ENCODE data around the gene PRUNE2.
"Not testable (repeated sequence)": the region's sequence is repeated elsewhere in the genome, so short reads cannot be mapped to it uniquely, and the experiment has no call there.

Gene PRUNE2

DNA sequence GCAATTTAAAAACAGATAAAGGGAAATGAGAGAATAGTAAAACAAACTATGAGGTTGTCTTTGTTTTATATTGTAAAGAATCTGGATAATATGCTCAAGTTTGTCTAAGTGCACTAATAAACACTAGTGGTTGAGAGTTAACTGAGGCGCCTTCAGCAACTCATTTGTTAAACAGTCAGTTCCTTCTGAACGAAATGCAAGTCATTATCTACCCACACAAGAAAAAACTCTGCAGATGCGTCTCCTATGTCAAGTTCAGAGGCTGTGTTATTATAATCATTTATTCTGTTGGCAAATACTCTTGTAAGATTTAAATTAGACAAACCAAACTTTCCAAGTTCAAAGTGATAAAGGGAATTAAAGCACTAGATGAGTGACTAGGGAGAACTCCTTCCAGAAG lies 162.0 kb downstream of the PRUNE2 start:
- in situ Hi-C loops (cut with MboI; ENCODE audit: low sequenced_read_pairs), result no loop called here

DNA sequence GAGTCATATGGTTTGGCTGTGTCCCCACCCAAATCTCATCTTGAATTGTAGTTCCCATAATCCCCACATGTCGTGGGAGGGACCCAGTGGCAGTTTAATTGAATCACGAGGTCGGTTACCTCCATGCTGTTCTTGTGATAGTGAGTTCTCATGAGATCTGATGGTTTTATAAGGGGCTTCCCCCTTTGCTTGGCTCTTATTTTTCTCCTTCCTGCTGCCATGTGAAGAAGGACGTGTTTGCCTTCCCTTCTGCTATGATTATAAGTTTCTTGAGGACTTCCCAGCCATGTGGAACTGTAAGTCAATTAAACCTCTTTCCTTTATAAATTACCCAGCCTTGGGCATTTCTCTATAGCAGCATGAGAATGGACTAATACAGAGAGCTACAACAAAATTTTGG lies 163.0 kb downstream of the PRUNE2 start:
- in situ Hi-C loops (cut with MboI; ENCODE audit: low sequenced_read_pairs), result not testable (repeated sequence)

DNA sequence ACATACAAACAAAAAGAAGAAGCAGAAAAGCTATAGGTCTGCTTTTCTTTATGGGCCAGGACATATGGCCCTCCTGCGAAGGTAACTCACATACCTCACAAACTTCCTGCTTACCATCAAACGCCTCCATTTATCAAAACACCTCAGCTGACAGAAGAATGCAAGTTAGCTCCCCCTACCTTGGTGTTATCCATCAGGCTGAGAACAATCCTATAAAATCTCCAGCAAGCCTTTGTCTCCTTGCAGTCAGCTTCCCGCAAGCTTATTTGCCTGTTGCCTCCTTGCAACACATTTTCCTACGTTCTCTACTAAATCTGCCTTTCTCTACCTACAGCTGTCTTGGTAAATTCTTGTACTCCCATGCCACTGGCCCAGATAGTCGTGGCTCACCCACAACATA lies 164.4 kb downstream of the PRUNE2 start:
- in situ Hi-C loops (cut with MboI; ENCODE audit: low sequenced_read_pairs), result no loop called here

DNA sequence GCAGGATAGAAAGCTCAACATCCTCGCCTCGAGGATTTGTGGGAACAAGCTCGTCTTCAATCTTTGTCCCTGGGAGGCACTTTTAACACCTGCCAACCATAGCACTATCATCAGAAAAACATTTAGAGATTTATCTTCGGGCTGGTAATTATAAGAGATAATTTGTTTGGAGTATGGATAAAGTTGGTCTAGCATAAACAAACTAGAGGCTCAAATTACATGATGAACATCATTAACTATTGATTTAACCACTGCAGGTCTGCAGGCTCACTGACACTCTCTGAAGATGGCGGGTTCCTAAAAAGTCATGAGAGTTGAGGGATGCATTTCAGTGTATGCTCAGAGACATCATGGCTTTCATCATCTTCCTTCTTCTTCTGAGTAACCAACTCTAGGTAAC lies 167.5 kb downstream of the PRUNE2 start:
- in situ Hi-C loops (cut with MboI; ENCODE audit: low sequenced_read_pairs), result no loop called here

DNA sequence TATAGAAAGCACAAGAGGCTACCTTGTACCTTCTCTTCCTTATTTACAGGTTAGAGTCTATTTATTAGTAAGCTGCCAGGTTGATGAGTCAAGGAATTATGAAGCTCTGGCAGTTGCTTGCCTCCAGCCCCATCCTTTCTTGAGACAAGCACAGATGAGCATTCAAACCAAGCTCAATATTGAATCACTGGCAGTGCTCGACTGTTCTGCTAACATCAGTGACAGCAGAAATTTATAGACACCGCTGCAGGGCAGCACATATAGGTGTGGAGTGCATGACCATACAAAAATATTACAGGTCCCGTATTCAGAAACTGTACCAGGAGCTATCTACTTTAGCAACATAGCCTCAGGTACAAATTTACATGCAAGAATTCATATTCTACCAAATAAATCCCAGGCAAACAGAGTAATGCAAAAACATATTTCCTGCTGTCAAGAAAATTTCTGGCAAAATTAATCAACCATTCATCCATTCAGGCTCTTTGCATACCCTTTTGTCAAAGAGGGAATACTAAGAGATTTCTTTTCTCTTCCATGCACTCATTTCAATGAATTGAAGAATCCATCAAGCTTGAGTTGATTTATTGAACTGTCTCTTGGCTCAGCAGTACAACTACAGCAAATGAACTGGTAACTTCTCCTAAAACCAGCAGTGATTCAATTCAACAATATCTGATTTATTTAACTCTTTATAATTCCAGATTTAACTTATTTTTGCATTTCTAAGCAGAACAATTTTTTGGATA lies 168.6 kb downstream of the PRUNE2 start:
- in situ Hi-C loops (cut with MboI; ENCODE audit: low sequenced_read_pairs), result no loop called here

DNA sequence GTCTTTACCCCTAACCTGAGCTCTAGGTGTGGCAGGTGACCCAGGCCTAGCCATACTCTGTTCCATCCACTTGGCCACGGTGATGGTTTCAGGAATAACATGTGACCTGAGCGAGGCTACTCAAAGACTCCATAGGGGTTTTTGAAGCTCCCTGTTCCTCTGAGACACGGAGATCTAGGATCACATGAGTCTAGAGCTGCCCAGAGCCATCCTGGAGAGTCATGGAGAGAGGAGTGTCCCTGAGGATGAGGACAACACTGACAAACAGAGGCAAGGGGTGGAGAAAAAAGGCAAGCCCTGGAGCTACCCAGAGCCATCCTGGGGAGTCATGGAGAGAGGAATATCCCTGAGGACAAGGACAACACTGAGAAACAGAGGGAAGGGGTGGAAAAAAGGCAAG lies 171.2 kb downstream of the PRUNE2 start:
- in situ Hi-C loops (cut with MboI; ENCODE audit: low sequenced_read_pairs), result no loop called here

DNA sequence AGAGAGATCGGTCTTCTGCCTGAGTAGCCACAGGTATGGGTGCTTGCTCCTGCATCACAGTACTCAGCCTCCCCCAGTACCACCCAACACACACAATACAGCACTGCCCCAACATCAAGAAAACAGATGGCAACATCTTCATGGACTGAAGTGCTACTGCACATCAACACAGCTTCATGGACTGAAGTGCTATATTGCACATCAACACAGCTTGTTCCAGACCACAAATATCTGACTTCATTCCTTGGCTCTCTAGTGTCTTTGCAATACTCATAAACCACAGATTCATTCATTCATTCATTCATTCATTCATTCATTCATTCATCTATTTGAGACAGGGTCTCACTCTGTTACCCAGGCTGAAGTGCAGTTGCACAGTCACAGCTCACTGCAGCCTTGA lies 172.8 kb downstream of the PRUNE2 start:
- in situ Hi-C loops (cut with MboI; ENCODE audit: low sequenced_read_pairs), result no loop called here

DNA sequence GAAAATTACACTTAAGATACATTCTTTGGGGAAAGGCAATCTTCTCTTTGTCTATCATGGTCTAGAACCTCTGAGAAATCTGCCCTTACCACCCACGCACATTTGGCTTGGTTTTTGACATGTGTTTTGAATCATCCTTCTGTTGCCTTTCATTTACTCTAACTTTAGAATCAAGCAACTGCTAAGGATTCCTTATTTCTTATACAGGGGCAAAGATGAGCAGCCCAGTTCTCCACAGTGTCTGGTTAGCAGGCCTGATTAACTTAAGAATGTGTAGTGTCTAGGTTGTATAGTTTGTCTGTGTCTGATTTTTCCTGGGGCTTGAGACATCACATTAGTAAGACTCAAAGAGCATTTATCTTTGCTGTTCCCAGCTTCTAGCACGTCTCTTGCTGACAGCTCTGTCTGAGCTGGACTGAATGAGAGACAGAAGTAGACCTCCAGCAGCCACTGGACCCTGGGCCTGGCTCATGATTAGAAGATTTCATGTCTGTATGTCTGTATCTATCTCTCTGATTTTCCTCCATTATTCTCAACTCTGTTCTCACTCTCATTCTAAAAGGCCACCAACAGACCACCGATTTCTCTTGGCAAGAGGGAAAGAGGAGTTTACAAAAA lies 173.5 kb downstream of the PRUNE2 start:
- in situ Hi-C loops (cut with MboI; ENCODE audit: low sequenced_read_pairs), result no loop called here

DNA sequence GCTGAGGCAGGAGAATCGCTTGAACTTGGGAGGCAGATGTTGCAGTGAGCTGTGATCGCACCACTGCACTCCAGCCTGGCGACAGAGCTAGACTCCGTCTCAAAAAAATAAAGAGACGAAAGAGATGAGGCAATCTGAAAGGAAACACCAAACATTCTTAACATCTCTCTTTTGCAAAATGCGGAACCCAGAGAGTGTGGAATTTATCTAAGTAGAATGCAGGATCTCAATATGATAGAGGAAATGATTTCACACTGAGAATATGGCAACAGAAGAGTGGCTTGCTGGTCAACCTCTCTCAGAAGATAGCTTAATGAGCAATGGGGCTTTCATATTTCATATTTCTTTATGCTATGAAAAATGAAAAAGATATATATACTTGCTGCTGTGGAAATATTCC lies 175.1 kb downstream of the PRUNE2 start:
- in situ Hi-C loops (cut with MboI; ENCODE audit: low sequenced_read_pairs), result no loop called here

DNA sequence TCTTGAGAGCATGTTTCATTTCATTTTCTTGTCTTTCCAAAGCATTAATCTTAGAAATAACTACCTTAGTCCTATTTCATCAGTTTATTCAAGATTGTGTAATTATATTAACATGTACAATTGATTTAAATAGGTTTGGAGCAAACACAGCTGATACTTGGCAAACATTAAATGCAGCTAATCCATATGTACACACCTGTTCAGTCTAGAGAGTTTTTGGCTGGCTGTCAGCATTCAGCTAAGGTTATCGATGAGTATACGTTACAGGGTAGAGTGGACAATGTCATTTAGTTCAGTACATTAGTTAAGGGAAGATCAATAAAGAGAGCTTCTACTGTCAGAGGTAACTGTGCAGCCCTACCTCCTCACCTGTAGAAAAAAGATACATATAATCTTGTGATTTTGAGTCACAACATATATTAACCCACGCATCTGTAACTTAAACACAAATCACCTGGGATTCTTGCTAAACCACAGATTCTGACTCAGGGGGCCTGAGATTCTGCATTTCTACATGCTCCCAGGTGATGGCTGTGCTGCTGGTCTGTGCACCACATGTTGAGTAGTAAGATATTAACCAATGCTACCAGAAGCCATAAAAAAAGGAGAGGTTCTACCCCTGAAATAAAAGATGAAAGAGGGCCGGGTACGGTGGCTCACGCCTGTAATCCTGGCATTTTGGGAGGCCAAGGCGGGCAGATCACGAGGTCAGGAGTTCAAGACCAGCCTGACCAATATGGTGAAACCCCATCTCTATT lies 175.8 kb downstream of the PRUNE2 start:
- in situ Hi-C loops (cut with MboI; ENCODE audit: low sequenced_read_pairs), result no loop called here

DNA sequence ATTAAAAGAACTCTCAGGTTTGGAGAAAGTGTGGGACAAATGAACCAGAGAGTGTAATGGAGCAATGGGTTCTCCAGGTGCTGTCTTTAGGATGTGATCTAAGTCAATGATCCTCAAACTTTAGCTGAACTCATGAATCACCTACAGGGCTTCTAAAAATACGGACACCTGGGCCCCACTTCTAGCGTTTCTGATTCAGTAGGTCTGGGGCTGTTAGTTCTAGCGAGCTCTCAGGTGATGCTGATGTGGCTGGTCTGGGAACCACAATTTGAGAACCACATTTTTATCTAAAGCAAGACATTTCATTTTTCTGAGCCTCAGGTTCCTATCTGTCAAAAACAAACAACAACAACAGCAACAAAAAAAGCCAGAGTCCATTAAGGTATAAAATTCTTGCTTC lies 176.8 kb downstream of the PRUNE2 start:
- in situ Hi-C loops (cut with MboI; ENCODE audit: low sequenced_read_pairs), result no loop called here

DNA sequence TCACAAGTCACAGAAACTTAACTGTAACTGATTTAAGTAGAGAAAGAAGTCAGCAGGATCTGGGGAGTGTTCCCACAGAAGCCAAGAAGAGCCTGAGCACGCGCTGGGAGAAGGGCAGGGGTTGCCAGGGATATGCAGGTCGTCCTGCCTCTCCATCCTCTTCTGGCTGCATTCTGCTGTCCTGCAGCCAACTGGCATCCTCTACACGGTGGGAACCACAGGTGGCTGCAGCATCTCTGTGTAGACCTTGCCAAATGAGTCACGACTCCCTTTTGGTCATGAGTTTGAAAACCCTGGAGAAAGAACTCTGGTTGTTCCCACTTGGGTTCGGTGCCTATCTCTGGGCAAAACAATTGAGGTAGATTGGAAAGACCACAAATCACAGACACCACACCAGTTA lies 180.0 kb downstream of the PRUNE2 start:
- in situ Hi-C loops (cut with MboI; ENCODE audit: low sequenced_read_pairs), result no loop called here

DNA sequence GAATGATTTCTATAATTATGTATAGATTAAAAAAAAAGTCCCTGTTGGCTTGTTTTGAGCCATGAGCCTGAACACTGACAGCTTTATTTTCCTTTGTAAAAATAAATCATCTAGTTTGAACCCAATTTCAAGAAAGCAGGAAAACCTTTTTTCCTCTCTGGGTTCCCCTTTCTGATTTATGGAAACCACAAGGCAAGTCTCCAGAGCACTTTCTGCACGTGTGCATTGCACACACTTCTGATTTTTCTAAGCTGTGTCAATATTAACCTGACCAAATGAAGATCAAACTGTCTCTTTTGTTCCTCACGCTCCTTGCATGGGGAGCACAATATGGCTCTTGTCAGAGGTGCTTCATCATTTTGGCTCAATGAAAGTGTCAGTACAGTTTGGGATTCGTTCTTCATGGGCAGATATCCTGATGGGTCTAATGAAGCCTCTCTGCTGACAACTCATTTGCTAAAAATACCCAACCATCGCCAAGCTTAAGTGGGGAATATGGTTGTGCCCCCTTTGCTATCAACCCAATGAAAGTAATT lies 180.8 kb downstream of the PRUNE2 start:
- in situ Hi-C loops (cut with MboI; ENCODE audit: low sequenced_read_pairs), result no loop called here

DNA sequence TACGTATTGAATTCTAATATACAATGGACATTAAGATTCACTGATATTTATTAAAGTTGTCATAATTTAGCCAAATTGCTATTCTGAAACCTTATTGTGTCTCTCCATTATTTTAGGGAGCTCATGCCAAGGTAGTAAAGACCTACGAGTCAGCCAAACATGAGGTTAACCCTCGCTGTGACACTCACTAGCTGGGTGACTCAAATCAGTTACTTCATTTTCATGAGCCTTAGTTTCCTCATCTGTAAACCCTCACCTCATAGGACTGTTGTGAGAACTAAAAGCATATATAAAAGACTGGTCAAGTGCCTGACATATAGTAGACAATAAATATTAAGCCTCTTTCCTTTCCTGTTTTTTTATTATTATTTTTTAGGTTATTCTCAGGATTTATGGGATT lies 185.7 kb downstream of the PRUNE2 start:
- in situ Hi-C loops (cut with MboI; ENCODE audit: low sequenced_read_pairs), result loop anchor here (25.0 kb wide), 1 partner anchor 1533 kb away; no protein-coding TSS in a partner anchor

DNA sequence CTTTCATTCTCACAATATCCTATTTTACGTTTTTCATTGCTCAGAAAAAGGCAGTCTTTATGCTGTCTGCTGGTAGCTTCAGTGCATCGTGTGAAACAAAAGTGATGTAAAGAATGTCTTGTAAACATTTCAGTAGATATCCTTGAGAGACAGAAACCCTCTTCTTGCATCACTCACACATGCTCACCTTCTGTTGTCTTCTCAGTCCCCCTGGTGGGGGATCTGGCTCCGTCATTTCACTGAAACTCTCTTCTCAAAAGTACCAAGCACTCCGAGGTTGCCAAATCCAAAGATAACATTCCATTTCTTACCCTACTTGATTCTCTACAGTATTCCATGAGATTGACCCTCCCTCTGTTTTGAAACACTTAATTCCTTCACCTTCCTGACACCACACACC lies 187.7 kb downstream of the PRUNE2 start:
- in situ Hi-C loops (cut with MboI; ENCODE audit: low sequenced_read_pairs), result loop anchor here (25.0 kb wide), 1 partner anchor 1531 kb away; no protein-coding TSS in a partner anchor

DNA sequence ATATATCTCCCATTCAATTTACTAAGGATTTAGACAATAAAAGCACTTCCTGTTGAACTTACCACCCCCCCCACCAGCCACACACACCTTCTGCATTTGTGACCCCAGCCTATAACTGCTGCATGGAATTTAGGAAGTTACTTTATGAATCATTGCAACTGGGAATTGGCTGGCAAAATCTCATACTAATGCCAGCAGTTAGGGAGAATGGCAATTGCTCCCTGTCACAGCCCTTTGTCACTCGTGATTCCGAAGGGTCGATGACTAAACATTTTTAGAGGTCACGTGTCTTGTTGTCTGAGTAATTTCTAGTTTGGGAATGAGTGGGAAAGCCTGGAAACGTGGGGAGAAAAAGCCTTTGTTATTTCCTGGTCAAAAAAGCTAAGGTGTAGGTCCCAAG lies 188.3 kb downstream of the PRUNE2 start:
- in situ Hi-C loops (cut with MboI; ENCODE audit: low sequenced_read_pairs), result loop anchor here (25.0 kb wide), 1 partner anchor 1530 kb away; no protein-coding TSS in a partner anchor

DNA sequence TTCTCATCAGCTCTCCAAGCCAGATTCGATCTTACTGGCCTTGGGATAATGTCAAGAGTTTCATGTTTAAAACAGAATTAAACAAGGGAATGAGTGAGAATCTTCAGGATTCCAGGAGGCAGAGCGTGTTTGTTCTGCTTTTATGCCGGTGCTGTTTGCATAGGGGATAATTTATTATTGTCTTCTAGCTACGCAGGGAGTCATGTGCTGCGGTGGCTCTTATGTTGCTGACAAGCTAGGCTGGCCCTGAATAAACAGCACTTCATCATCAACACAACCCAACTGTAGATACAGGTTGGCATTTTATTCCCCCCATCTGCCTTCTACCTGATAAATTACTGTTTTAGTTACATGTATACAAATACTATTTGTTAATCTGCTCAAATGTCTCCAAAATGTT lies 188.7 kb downstream of the PRUNE2 start:
- in situ Hi-C loops (cut with MboI; ENCODE audit: low sequenced_read_pairs), result loop anchor here (25.0 kb wide), 1 partner anchor 1530 kb away; no protein-coding TSS in a partner anchor

DNA sequence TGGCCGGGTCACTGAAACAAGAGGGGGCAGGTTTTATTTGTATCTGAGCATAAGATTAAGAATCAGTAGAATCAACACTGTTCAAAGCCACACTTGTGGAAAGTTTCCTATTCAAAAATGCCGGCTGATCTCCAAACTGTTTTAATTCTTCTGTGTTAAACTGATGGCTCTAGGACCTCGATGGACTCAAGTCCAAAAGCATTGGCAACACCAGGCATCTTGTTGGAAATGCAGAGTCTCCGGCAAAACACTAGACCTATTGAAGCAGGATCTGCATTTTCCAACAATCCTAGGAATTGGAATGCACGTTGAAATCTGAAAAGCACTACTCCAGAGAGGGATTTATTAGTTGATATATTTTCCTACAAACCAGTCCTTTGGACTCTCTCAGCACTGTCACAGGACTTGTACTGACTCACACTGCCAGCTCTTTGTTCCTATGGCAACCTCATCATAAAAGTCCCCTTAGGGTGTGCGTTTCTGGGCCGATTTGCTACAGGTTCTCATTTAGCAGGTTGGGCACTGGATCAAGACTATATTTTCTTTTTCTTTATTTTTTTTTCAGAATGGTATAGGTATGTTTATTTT lies 189.7 kb downstream of the PRUNE2 start:
- in situ Hi-C loops (cut with MboI; ENCODE audit: low sequenced_read_pairs), result loop anchor here (25.0 kb wide), 1 partner anchor 1529 kb away; no protein-coding TSS in a partner anchor

DNA sequence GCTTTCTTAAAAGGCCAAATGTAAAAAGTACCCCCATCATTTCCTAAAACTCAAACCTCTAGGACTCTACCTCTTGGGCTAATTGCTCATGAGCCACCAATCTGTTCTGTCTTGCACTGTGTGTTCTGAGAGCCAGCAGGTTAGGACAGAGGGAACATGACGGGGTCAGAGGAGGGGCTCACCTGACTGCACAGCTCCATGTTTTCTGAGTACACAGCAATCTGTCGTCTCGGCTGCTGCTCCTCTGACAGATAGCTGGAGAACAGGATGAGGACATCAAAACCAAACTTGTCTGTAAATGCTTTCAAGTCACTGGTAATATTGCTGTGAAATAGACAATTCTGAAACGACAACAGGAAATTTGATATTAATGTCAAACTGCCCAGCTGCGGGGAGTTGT lies 192.5 kb downstream of the PRUNE2 start:
- in situ Hi-C loops (cut with MboI; ENCODE audit: low sequenced_read_pairs), result loop anchor here (25.0 kb wide), 1 partner anchor 1526 kb away; no protein-coding TSS in a partner anchor

DNA sequence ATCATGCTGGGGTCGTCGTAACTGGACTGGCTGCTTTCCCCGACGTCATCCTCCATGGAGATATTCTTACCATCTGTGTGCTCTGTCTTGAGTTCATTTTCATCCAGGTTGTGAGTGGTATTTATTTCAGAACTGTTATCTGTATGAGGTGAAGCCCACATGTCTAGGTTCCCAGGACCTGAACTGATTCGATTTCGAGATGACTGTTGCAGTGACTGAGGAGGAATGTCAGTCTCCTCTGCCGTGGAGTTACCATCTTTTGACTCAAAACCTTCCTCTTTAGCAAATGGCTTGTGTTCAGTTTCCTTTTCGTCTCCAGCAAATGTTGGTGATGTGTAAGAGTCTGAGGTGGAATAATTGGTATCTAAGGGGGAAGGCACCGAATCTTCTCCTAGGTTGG lies 196.9 kb downstream of the PRUNE2 start:
- in situ Hi-C loops (cut with MboI; ENCODE audit: low sequenced_read_pairs), result loop anchor here (25.0 kb wide), 1 partner anchor 1522 kb away; no protein-coding TSS in a partner anchor

DNA sequence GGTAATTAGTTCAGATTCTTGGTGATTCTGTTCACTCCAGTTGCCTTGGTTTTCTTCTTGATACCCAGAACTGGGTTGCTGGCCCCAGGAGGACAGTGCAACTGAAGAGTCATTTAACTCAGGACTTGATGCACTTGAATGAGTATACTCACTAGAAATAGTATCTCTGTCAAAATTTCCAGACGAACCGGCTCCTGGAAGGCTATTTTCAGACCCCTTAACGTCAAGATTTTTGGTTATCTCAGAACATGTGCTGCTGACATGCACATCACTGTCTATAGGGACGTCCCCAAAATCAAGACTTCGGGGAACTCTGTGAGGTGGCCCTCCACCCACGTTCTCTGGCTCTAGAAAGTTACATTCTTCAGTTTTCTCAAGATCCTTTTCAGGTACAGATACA lies 198.4 kb downstream of the PRUNE2 start:
- in situ Hi-C loops (cut with MboI; ENCODE audit: low sequenced_read_pairs), result loop anchor here (25.0 kb wide), 1 partner anchor 1520 kb away; no protein-coding TSS in a partner anchor
